H1 (cell line): Measurements from ENCODE around the gene COL4A1. TPM values are rescaled to one million over a fixed set of nuclear protein-coding genes. Genes with fewer than 3 reads are reported as not detected.

Experiments
- CTCF ChIA-PET: fragments of 300-600 bp; sonication (Branson Sonifier 250); formaldehyde crosslinking; loops from one replicate; lab custom pipeline; 2021; ENCODE audit not compliant: partially characterized antibody; lab: Charles Lee
- POLR2A ChIA-PET: fragments of 300-600 bp; sonication (Branson Sonifier 250); formaldehyde crosslinking; loops from one replicate; lab custom pipeline; 2021; ENCODE audit warnings: inconsistent platforms; ENCODE audit not compliant: partially characterized antibody; lab: Charles Lee
- DNase-seq, 2 experiments: peaks; one replicate each; pipeline versions ENCODE4 v3.0.0 to v3.0.0-alpha.2; 2010 to 2022; ENCODE audit warnings: low spot score in 2 of 2, low read depth in 1 of 2, mixed read lengths in 1 of 2
- FAIRE-seq: peaks from 2 replicates; lab custom pipeline; 2011; peaks lifted over from hg19 to GRCh38; lab: Jason Lieb, UNC
- H2AFZ ChIP-seq: 2 replicates; pipeline ENCODE4 v1.8.1; 2012; ENCODE audit warnings: low read length, inconsistent platforms
- H2AK5ac ChIP-seq: 2 replicates; pipeline ENCODE4 v1.6.1; 2013; ENCODE audit warnings: low read depth, low read length
- H2BK120ac ChIP-seq: replicated peaks from 2 replicates; pipeline ENCODE3; 2013; ENCODE audit warnings: low read depth, low read length, inconsistent platforms
- H2BK12ac ChIP-seq: 2 replicates; pipeline ENCODE4 v1.6.1; 2013; ENCODE audit warnings: low read depth, low read length
- H2BK15ac ChIP-seq: 2 replicates; pipeline ENCODE4 v1.6.1; 2013; ENCODE audit warnings: low read length
- H2BK20ac ChIP-seq: 2 replicates; pipeline ENCODE4 v1.6.1; 2013; ENCODE audit warnings: low read length
- H2BK5ac ChIP-seq: 2 replicates; pipeline ENCODE4 v1.6.1; 2013; ENCODE audit warnings: low read depth, low read length
- H3K14ac ChIP-seq: 2 replicates; pipeline ENCODE4 v1.6.1; 2013; ENCODE audit warnings: inconsistent platforms; ENCODE audit not compliant: insufficient read length
- H3K18ac ChIP-seq: 2 replicates; pipeline ENCODE4 v1.6.1; 2013; ENCODE audit warnings: low read length; ENCODE audit errors: extremely low read depth
- H3K23ac ChIP-seq: 2 replicates; pipeline ENCODE4 v1.6.1; 2013; ENCODE audit warnings: inconsistent platforms; ENCODE audit not compliant: insufficient read length
- H3K23me2 ChIP-seq: 2 replicates; pipeline ENCODE4 v1.6.1; 2013; ENCODE audit warnings: low read depth, low read length
- H3K27ac ChIP-seq: 2 replicates; pipeline ENCODE4 v1.6.1; 2011; ENCODE audit warnings: low read depth, low read length, inconsistent platforms
- H3K27me3 ChIP-seq, 4 experiments: replicated peaks in 1 of 4; 1 replicate in 1 of 4; 2 replicates in 3 of 4; pipeline versions ENCODE4 v1.6.1 to v1.8.1; 2011 to 2013; ENCODE audit warnings: low read length in 3 of 4, mild to moderate bottlenecking in 3 of 4, inconsistent platforms in 2 of 4, mixed read lengths in 2 of 4, moderate library complexity in 1 of 4; ENCODE audit not compliant: control insufficient read depth in 3 of 4, insufficient read depth in 3 of 4; ENCODE audit errors: extremely low read depth in 1 of 4
- H3K36me3 ChIP-seq, 4 experiments: 2 replicates each; pipeline versions ENCODE4 v1.6.1 to v1.8.1; 2011 to 2013; ENCODE audit warnings: mild to moderate bottlenecking in 4 of 4, low read length in 3 of 4, moderate library complexity in 2 of 4, control low read depth in 1 of 4, inconsistent platforms in 1 of 4; ENCODE audit not compliant: insufficient read depth in 4 of 4, control insufficient read depth in 2 of 4
- H3K4ac ChIP-seq: replicated peaks from 2 replicates; pipeline ENCODE3; 2013; ENCODE audit warnings: low read length, low read depth, mixed read lengths, inconsistent platforms; ENCODE audit not compliant: insufficient read length
- H3K4me1 ChIP-seq, 4 experiments: replicated peaks in 1 of 4; 1 replicate in 1 of 4; 2 replicates in 3 of 4; pipeline versions ENCODE4 v1.6.1 to v1.8.1; 2011 to 2013; ENCODE audit warnings: low read length in 3 of 4, inconsistent platforms in 2 of 4, mixed read lengths in 1 of 4; ENCODE audit not compliant: insufficient read depth in 4 of 4, control insufficient read depth in 3 of 4
- H3K4me2 ChIP-seq, 2 experiments: 2 replicates each; pipeline versions ENCODE4 v1.6.1 to v1.8.1; 2011 to 2013; ENCODE audit warnings: low read depth in 2 of 2, low read length in 2 of 2, control low read depth in 1 of 2, inconsistent platforms in 1 of 2, mild to moderate bottlenecking in 1 of 2; ENCODE audit not compliant: insufficient read depth in 1 of 2
- H3K4me3 ChIP-seq, 4 experiments: fragments of 200-600, 300-600 bp in 1 of 4; sonication (generic), shearing (Covaris generic), sonication (Bioruptor Twin) in 1 of 4; 2 replicates each; pipeline versions ENCODE4 v1.5.1 to v1.8.1; 2011 to 2016; ENCODE audit warnings: low read length in 4 of 4, low read depth in 3 of 4, control low read depth in 2 of 4, inconsistent platforms in 2 of 4, mild to moderate bottlenecking in 2 of 4, mixed read lengths in 1 of 4, moderate library complexity in 1 of 4; ENCODE audit not compliant: insufficient read depth in 2 of 4; ENCODE audit errors: extremely low read depth in 1 of 4
- H3K56ac ChIP-seq: replicated peaks from 2 replicates; pipeline ENCODE3; 2013; ENCODE audit warnings: low read depth, mild to moderate bottlenecking, mixed read lengths, low read length, inconsistent platforms; ENCODE audit not compliant: insufficient read length
- H3K79me1 ChIP-seq: 2 replicates; pipeline ENCODE4 v1.6.1; 2013; ENCODE audit warnings: low read depth, low read length, control low read depth
- H3K79me2 ChIP-seq, 2 experiments: 2 replicates each; pipeline versions ENCODE4 v1.6.1 to v1.8.1; 2012 to 2013; ENCODE audit warnings: low read length in 2 of 2, mild to moderate bottlenecking in 2 of 2, inconsistent platforms in 1 of 2; ENCODE audit not compliant: insufficient read depth in 2 of 2, control insufficient read depth in 1 of 2
- H3K9ac ChIP-seq, 4 experiments: replicated peaks in 1 of 4; 1 replicate in 1 of 4; 2 replicates in 3 of 4; pipeline versions ENCODE4 v1.6.1 to v1.8.1; 2011 to 2013; ENCODE audit warnings: low read depth in 3 of 4, low read length in 3 of 4, control low read depth in 2 of 4, mild to moderate bottlenecking in 2 of 4, moderate library complexity in 2 of 4, inconsistent platforms in 1 of 4; ENCODE audit errors: extremely low read depth in 1 of 4
- H3K9me3 ChIP-seq, 2 experiments: 2 replicates each; pipeline versions ENCODE4 v1.6.1 to v1.8.1; 2012 to 2013; ENCODE audit warnings: mild to moderate bottlenecking in 2 of 2, moderate library complexity in 2 of 2, control low read depth in 1 of 2, inconsistent platforms in 1 of 2, low read depth in 1 of 2, low read length in 1 of 2, mixed read lengths in 1 of 2; ENCODE audit not compliant: insufficient read depth in 2 of 2
- H4K20me1 ChIP-seq, 2 experiments: replicated peaks in 1 of 2; 2 replicates each; pipeline versions ENCODE3 to v1.8.1; 2011 to 2013; ENCODE audit warnings: inconsistent platforms in 2 of 2, low read length in 2 of 2, mild to moderate bottlenecking in 1 of 2; ENCODE audit not compliant: insufficient read depth in 2 of 2, control insufficient read depth in 1 of 2
- H4K5ac ChIP-seq: 2 replicates; pipeline ENCODE4 v1.6.1; 2013; ENCODE audit warnings: low read length, low read depth, mixed read lengths, inconsistent platforms; ENCODE audit not compliant: insufficient read length
- H4K8ac ChIP-seq: 2 replicates; pipeline ENCODE4 v1.8.0; 2013; ENCODE audit warnings: mild to moderate bottlenecking, moderate library complexity, low read length, inconsistent platforms; ENCODE audit not compliant: insufficient read depth; ENCODE audit errors: extremely low read depth
- H4K91ac ChIP-seq: replicated peaks from 2 replicates; pipeline ENCODE3; 2013; ENCODE audit warnings: low read length, mixed read lengths, inconsistent platforms; ENCODE audit not compliant: insufficient read length
- ASH2L ChIP-seq: fragments of 200-600, 300-600 bp; sonication (generic); IDR thresholded peaks from one replicate; pipeline ENCODE4 v1.7.1; 2017; ENCODE audit warnings: low read length
- EP300 ChIP-seq, 2 experiments: IDR thresholded peaks; 1 replicate in 1 of 2; 2 replicates in 1 of 2; pipeline ENCODE4 v1.6.1; 2011 to 2012; ENCODE audit warnings: low read depth in 2 of 2, low read length in 2 of 2, mild to moderate bottlenecking in 2 of 2, borderline replicate concordance in 1 of 2, inconsistent platforms in 1 of 2, moderate library complexity in 1 of 2
- FOSL1 ChIP-seq: IDR thresholded peaks from 2 replicates; pipeline ENCODE4 v1.6.1; 2011; ENCODE audit warnings: mild to moderate bottlenecking, low read depth, low read length, moderate library complexity; ENCODE audit not compliant: insufficient read depth
- GTF2F1 ChIP-seq: IDR thresholded peaks from 2 replicates; pipeline ENCODE4 v1.6.1; 2012; ENCODE audit warnings: low read depth, low read length, improper control_type of control experiment, borderline replicate concordance
- HDAC2 ChIP-seq, 2 experiments: fragments of 300-600 bp in 1 of 2; sonication (generic) in 1 of 2; IDR thresholded peaks; 2 replicates each; pipeline ENCODE4 v1.6.1; 2011 to 2012; ENCODE audit warnings: low read depth in 2 of 2, low read length in 2 of 2, mild to moderate bottlenecking in 2 of 2, moderate library complexity in 2 of 2, borderline replicate concordance in 1 of 2, inconsistent platforms in 1 of 2
- NANOG ChIP-seq: IDR thresholded peaks from 2 replicates; pipeline ENCODE4 v1.6.1; 2011; ENCODE audit warnings: low read length, low read depth, mild to moderate bottlenecking, inconsistent platforms; ENCODE audit not compliant: insufficient read depth, poor library complexity, severe bottlenecking
- RFX5 ChIP-seq: IDR thresholded peaks from 2 replicates; pipeline ENCODE4 v1.6.1; 2011; ENCODE audit warnings: low read depth, low read length, improper control_type of control experiment, borderline replicate concordance
- SIN3A ChIP-seq, 2 experiments: IDR thresholded peaks in 1 of 2; conservative IDR thresholded peaks in 1 of 2; 2 replicates each; pipeline ENCODE4 v1.6.1; 2011 to 2012; ENCODE audit warnings: low read length in 2 of 2, improper control_type of control experiment in 1 of 2, low read depth in 1 of 2, mild to moderate bottlenecking in 1 of 2
- SP4 ChIP-seq: IDR thresholded peaks from 2 replicates; pipeline ENCODE4 v1.6.1; 2012; ENCODE audit warnings: low read length, inconsistent platforms
- TCF12 ChIP-seq: IDR thresholded peaks from 2 replicates; pipeline ENCODE4 v1.6.1; 2011; ENCODE audit warnings: low read depth, mild to moderate bottlenecking, low read length
- TEAD4 ChIP-seq: IDR thresholded peaks from 2 replicates; pipeline ENCODE4 v1.6.1; 2012; ENCODE audit warnings: low read depth, low read length, inconsistent platforms, mixed read lengths
- WGBS, 2 experiments: shearing (Covaris generic) in 1 of 2; methylation state at CpG; one replicate each; pipeline versions ENCODE4 v1.1.6 to v1.1.7; 2013 to 2015; ENCODE audit warnings: low lambda C conversion rate in 2 of 2, mixed read lengths in 2 of 2, inconsistent platforms in 1 of 2, low coverage in 1 of 2, missing lambda C conversion rate in 1 of 2; ENCODE audit not compliant: insufficient replicate concordance in 2 of 2, insufficient coverage in 1 of 2, insufficient read length in 1 of 2; ENCODE audit errors: extremely low coverage in 1 of 2, missing lambda C conversion rate in 1 of 2; 5-methylcytosine and 5-hydroxymethylcytosine counted together
- polyA plus RNA-seq, 7 experiments: library from polyadenylated mRNA; depleted of rRNA in 3 of 7; stranded (reverse) in 5 of 7; unstranded in 2 of 7; fragments of >200 nt in 5 of 7; fragments of 200-250 nt in 2 of 7; gene quantifications; 1 replicate in 5 of 7; 2 replicates in 1 of 7; 4 replicates in 1 of 7; pipeline versions ENCODE4 v1.2.1 to v1.2.3, GENCODE V29; 2011 to 2013; ENCODE audit warnings: missing spikeins in 2 of 7, mixed read lengths in 2 of 7
- total RNA-seq: library from RNA; stranded (reverse); fragmentation: NEBNext Ultra II Directional; extraction: Animal tissue kit (Norgen Biotek cat#: 25700); gene quantifications from 2 replicates; pipeline ENCODE4 v1.2.1, GENCODE V29; 2021
- TF ChIP-seq, protein P1 (sequence below): IDR thresholded peaks from 2 replicates; pipeline ENCODE4 v1.6.1; 2011; ENCODE audit warnings: low read depth, mild to moderate bottlenecking, low read length; ENCODE audit not compliant: insufficient read depth

Gene COL4A1
- total and polyA plus RNA-seq, 2 of the 8 experiments (the other 6 are each of a cell fraction or from before 2014, with no cell fraction given) = 30.7 to 82.0 TPM

DNA sequence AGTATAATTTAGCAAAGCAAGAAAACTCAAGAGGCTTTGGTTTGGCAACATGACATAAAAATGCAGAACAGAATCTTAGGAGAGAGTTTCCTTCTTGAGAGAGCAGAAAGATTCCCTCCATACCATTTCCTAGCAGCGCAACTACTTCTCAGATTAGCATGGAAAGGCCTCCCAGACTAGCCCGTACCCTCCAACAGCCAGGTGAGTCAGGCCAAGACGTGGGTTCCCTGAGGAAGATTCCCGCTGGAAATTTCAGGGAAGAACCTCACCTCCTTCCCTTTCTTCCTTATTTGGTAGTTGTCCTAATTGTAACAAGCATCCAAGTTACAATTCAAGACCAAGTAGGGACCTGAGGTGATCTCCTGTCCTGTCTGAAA is 12.4 kb upstream of the COL4A1 start:
- H3K4me3 ChIP-seq = no peak overlapping the region

More for the DNA sequence above, 12.4 kb upstream of the COL4A1 start:
- ChIA-PET CTCF (no interaction called here), POLR2A (interaction anchor here (0.6 to 1.6 kb wide), 2 partner anchors 13 to 395 kb away, joined by 3 to 4 read pairs; partner anchors contain the start of genes COL4A1 and COL4A2)
- Histone ChIP-seq H3K9ac (no peak overlapping the region), H3K79me1 (peaks cover 14% of the 10 kb centered on the region), H2BK12ac (no peak overlapping the region), H2AFZ (no peak overlapping the region), H3K56ac (no peak overlapping the region), H3K9me3 (no peaks in the 10 kb centered on the region; a peak in 1 of 4 replicates), H2AK5ac (no peak overlapping the region), H3K27ac (no peak overlapping the region), H3K14ac (no peak overlapping the region), H3K4me1 (peaks cover 0 to 10% (median 3%) of the 10 kb centered on the region in 4 experiments; a peak in 3 of 7 replicates), H2BK15ac (no peak overlapping the region), H3K4ac (no peak overlapping the region), H3K23me2 (peaks cover 5% of the 10 kb centered on the region; the same call in 1 of the 2 replicates), H2BK5ac (no peak overlapping the region), H3K36me3 (peaks cover 0 to 10% (median 4%) of the 10 kb centered on the region in 4 experiments; a peak in 3 of 8 replicates), H3K27me3 (no peaks in the 10 kb centered on the region), H3K79me2 (peaks cover 5 to 8% of the 10 kb centered on the region in 2 experiments; a peak in 3 of 4 replicates), H3K18ac (no peak overlapping the region), H4K20me1 (peaks cover 0 to 12% of the 10 kb centered on the region in 2 experiments), H3K23ac (no peak overlapping the region), H2BK20ac (no peak overlapping the region), H4K8ac (no peak overlapping the region), H2BK120ac (no peak overlapping the region), H3K4me2 (no peak overlapping the region), H4K91ac (no peak overlapping the region), H4K5ac (no peak overlapping the region)
- WGBS, 2 experiments = 56% methylated on average over 4 of the region's 4 CpGs; no CpG with 5 or more reads in 1 of the 2 experiments
- TF ChIP-seq ASH2L = no peak
- TF ChIP-seq NANOG = no peak
- TF ChIP-seq, protein P1, sequence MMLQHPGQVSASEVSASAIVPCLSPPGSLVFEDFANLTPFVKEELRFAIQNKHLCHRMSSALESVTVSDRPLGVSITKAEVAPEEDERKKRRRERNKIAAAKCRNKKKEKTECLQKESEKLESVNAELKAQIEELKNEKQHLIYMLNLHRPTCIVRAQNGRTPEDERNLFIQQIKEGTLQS = no peak
- no peak for TF ChIP-seq HDAC2 (IDR thresholded peaks at IDR 0.05; ENCODE audit: borderline replicate concordance in 1 of 2, low read depth in 2 of 2, low read length in 2 of 2)
- no peak for TF ChIP-seq SP4
- no peak for TF ChIP-seq GTF2F1
- TF ChIP-seq TCF12 = no peak
- no peak for TF ChIP-seq RFX5
- TF ChIP-seq EP300 (IDR thresholded peaks at IDR 0.05; ENCODE audit: borderline replicate concordance in 1 of 2, low read depth in 2 of 2, low read length in 2 of 2) = no peak
- no peak for TF ChIP-seq SIN3A (conservative IDR thresholded peaks at IDR 0.05 in 1 of 2, IDR thresholded peaks at IDR 0.05 in 1 of 2; ENCODE audit: low read depth in 1 of 2, low read length in 2 of 2)
- TF ChIP-seq FOSL1 = no peak
- TF ChIP-seq TEAD4 = no peak
- DNase-seq (no peak), FAIRE-seq (no peak)
